WTC11 (cell line): ENCODE results near the gene VPS8. TPM values are rescaled to one million over a fixed set of nuclear protein-coding genes. Genes with fewer than 3 reads are reported as not detected.
A peak's percentile ranks its signal among the peaks of the same experiment; 100 is the strongest.

Experiments used
- ATAC-seq: fragments of 200-7000 bp; cut with Tn5 transposase; 2 replicates; pipeline ENCODE4 v1.10.0; 2021; ENCODE audit warnings: mild to moderate bottlenecking, moderate library complexity
- CTCF ChIA-PET: fragments of 300-600 bp; sonication (Branson Sonifier 250); formaldehyde crosslinking; loops from one replicate; lab custom pipeline; 2021; ENCODE audit warnings: antibody characterized with exemption; lab: Charles Lee
- POLR2A ChIA-PET: fragments of 350-600 bp; sonication (Branson Sonifier 250); formaldehyde crosslinking; loops from one replicate; lab custom pipeline; 2021; ENCODE audit warnings: antibody characterized with exemption; lab: Charles Lee
- DNase-seq: peaks from one replicate; pipeline ENCODE4 v3.0.0; 2021; ENCODE audit warnings: low spot score
- H3K27ac Mint-ChIP-seq: 2 replicates; pipeline ENCODE4 v1.8.0; 2021; ENCODE audit warnings: mixed read lengths
- H3K27me3 Mint-ChIP-seq: 2 replicates; pipeline ENCODE4 v1.8.0; 2021; ENCODE audit warnings: low read depth, mild to moderate bottlenecking, moderate library complexity, mixed read lengths
- H3K36me3 Mint-ChIP-seq: 2 replicates; pipeline ENCODE4 v1.8.0; 2021; ENCODE audit warnings: mixed read lengths
- H3K4me1 Mint-ChIP-seq: 2 replicates; pipeline ENCODE4 v1.8.0; 2022; ENCODE audit warnings: mixed read lengths
- H3K4me3 Mint-ChIP-seq: 2 replicates; pipeline ENCODE4 v1.8.0; 2021; ENCODE audit warnings: mild to moderate bottlenecking, moderate library complexity, mixed read lengths
- H3K9me3 Mint-ChIP-seq: 2 replicates; pipeline ENCODE4 v1.8.0; 2021; ENCODE audit warnings: mixed read lengths
- HMGA2 ChIP-seq: fragments of 250-450 bp; sonication (Bioruptor Pico); IDR thresholded peaks from 2 replicates; pipeline ENCODE4 v1.4.0; 2021; ENCODE audit warnings: mild to moderate bottlenecking, moderate library complexity
- JAZF1 ChIP-seq: fragments of 250-450 bp; sonication (Bioruptor Pico); IDR thresholded peaks from 2 replicates; pipeline ENCODE4 v1.9.0; 2021; ENCODE audit warnings: moderate library complexity, mild to moderate bottlenecking, inconsistent platforms
- JUN ChIP-seq: sonication (generic); formaldehyde crosslinking; IDR thresholded peaks from 2 replicates; pipeline ENCODE4 v1.8.0; 2023; ENCODE audit warnings: mild to moderate bottlenecking, missing genetic modification reagents
- MYBL2 ChIP-seq: sonication (generic); formaldehyde crosslinking; IDR thresholded peaks from 2 replicates; pipeline ENCODE4 v1.8.1; 2023; ENCODE audit warnings: mild to moderate bottlenecking, moderate library complexity, missing genetic modification reagents
- NR1H2 ChIP-seq: sonication (generic); formaldehyde crosslinking; IDR thresholded peaks from 2 replicates; pipeline ENCODE4 v1.9.0; 2021; ENCODE audit warnings: mild to moderate bottlenecking, moderate library complexity, missing genetic modification reagents
- NR2C2 ChIP-seq: sonication (generic); formaldehyde crosslinking; IDR thresholded peaks from 2 replicates; pipeline ENCODE4 v1.8.0; 2022; ENCODE audit warnings: mild to moderate bottlenecking, missing genetic modification reagents
- PRDM15 ChIP-seq: sonication (generic); formaldehyde crosslinking; IDR thresholded peaks from 2 replicates; pipeline ENCODE4 v1.8.0; 2022; ENCODE audit warnings: missing genetic modification reagents
- SMAD4 ChIP-seq: sonication (generic); formaldehyde crosslinking; IDR thresholded peaks from 2 replicates; pipeline ENCODE4 v1.8.0; 2022; ENCODE audit warnings: mild to moderate bottlenecking, missing genetic modification reagents
- SOX15 ChIP-seq: fragments of 250-450 bp; sonication (Bioruptor Pico); IDR thresholded peaks from 2 replicates; pipeline ENCODE4 v1.9.0; 2021; ENCODE audit warnings: mild to moderate bottlenecking
- SP1 ChIP-seq: sonication (generic); formaldehyde crosslinking; conservative IDR thresholded peaks from 2 replicates; pipeline ENCODE4 v1.8.1; 2022; ENCODE audit warnings: missing genetic modification reagents
- TCF7 ChIP-seq: sonication (generic); formaldehyde crosslinking; IDR thresholded peaks from 2 replicates; pipeline ENCODE4 v1.8.0; 2022; ENCODE audit warnings: mild to moderate bottlenecking, low read depth, missing genetic modification reagents, moderate library complexity
- TP53 ChIP-seq: sonication (generic); formaldehyde crosslinking; IDR thresholded peaks from 2 replicates; pipeline ENCODE4 v1.8.1; 2023; ENCODE audit warnings: mild to moderate bottlenecking, missing genetic modification reagents
- ZNF396 ChIP-seq: fragments of 250-450 bp; sonication (Bioruptor Pico); IDR thresholded peaks from 2 replicates; pipeline ENCODE4 v1.8.0; 2021; ENCODE audit warnings: mild to moderate bottlenecking, moderate library complexity, borderline replicate concordance
- total RNA-seq: library from RNA; stranded (reverse); gene quantifications from 3 replicates; pipeline ENCODE4 v1.2.3, GENCODE V29; 2021
- TF ChIP-seq, protein P1 (sequence below): fragments of 250-450 bp; sonication (Bioruptor Pico); conservative IDR thresholded peaks from 2 replicates; pipeline ENCODE4 v1.9.0; 2021; ENCODE audit warnings: mild to moderate bottlenecking
- TF ChIP-seq, protein P2 (sequence below): sonication (generic); formaldehyde crosslinking; IDR thresholded peaks from 2 replicates; pipeline ENCODE4 v1.8.0; 2023; ENCODE audit warnings: mild to moderate bottlenecking, missing genetic modification reagents

The VPS8 gene
- total RNA-seq, 1 experiment from 2014 or later: 44.9 TPM

DNA sequence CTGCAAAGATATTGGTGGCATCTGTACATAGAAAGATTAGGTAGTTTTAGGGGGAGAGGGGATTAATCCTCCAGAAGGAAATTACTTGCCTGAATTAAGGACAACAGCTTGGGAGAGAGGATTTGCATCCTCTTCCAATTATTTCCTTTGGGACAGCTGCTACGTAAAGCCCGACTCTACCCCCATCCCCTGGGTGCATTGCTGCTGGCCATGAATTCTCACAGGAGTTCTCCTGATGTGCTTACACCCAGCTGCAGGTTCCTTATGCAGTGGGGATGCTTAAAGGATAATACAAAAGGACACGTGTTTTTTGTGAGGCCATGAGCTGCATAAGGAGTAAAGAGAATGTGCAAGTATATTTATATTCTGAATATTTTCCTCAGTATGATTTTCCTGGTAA lies 132.3 kb downstream of the VPS8 start:
- DNase-seq (no peak), ATAC-seq (no peak)
- ChIA-PET CTCF (no interaction called here), POLR2A (no interaction called here)
- H3K27ac Mint-ChIP-seq: peak overlapping the region; percentile 13; the same call in 1 of the 2 replicates
- H3K27me3 Mint-ChIP-seq: no peaks in the 10 kb centered on the region
- TF ChIP-seq TCF7: no peak
- TF ChIP-seq HMGA2 (CRISPR knock-in tag): no peak
- TF ChIP-seq, protein P1, sequence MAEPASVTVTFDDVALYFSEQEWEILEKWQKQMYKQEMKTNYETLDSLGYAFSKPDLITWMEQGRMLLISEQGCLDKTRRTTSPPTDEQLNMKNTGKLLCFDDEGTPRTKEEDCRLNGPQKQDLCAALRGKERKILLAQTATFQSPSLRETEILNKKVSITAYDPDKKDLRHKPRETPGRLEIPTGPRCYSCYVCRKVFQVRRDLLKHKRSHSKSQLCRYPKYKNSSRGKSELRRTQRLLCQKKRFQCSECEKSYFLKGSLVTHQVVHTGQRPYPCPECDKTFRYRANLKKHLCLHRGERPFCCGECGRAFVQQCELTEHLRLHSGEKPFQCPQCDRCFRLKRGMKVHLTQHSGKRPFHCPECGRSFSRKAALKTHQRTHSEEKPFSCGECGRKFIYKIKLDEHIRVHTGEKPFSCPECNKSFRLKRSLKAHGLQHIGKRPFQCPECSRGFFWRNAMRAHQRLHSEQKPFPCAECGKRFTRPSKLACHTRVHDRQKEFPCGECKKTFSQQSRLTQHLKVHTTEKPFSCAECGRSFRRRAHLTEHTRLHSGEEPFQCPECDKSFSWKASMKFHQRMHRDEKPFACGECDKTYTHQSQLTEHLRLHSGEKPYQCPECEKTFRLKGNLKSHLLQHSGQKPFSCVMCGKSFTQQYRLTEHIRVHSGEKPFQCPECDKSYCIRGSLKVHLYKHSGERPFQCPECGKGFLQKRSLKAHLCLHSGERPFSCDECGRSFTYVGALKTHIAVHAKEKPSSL (CRISPR knock-in tag): no peak
- no peak for TF ChIP-seq ZNF396
- TF ChIP-seq, protein P2, sequence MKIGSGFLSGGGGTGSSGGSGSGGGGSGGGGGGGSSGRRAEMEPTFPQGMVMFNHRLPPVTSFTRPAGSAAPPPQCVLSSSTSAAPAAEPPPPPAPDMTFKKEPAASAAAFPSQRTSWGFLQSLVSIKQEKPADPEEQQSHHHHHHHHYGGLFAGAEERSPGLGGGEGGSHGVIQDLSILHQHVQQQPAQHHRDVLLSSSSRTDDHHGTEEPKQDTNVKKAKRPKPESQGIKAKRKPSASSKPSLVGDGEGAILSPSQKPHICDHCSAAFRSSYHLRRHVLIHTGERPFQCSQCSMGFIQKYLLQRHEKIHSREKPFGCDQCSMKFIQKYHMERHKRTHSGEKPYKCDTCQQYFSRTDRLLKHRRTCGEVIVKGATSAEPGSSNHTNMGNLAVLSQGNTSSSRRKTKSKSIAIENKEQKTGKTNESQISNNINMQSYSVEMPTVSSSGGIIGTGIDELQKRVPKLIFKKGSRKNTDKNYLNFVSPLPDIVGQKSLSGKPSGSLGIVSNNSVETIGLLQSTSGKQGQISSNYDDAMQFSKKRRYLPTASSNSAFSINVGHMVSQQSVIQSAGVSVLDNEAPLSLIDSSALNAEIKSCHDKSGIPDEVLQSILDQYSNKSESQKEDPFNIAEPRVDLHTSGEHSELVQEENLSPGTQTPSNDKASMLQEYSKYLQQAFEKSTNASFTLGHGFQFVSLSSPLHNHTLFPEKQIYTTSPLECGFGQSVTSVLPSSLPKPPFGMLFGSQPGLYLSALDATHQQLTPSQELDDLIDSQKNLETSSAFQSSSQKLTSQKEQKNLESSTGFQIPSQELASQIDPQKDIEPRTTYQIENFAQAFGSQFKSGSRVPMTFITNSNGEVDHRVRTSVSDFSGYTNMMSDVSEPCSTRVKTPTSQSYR (CRISPR knock-in tag): no peak
- no peak for TF ChIP-seq TP53 (CRISPR knock-in tag)
- no peak for TF ChIP-seq SP1 (CRISPR knock-in tag)
- H3K9me3 Mint-ChIP-seq: no peaks in the 10 kb centered on the region
- peaks cover 25% of the 10 kb centered on the region for H3K4me1 Mint-ChIP-seq
- H3K4me3 Mint-ChIP-seq: no peak overlapping the region
- H3K36me3 Mint-ChIP-seq: peaks cover 3% of the 10 kb centered on the region

GRCh38 chr3:184945886-184946625 lies 134.1 kb downstream of the VPS8 start:
- Mint-ChIP-seq H3K4me1 (peaks cover 27% of the 10 kb centered on the region), H3K9me3 (no peaks in the 10 kb centered on the region), H3K27ac (peak overlapping the region; percentile 21; the same call in 1 of the 2 replicates), H3K36me3 (peaks cover 7% of the 10 kb centered on the region), H3K27me3 (no peaks in the 10 kb centered on the region), H3K4me3 (no peak overlapping the region)
- no peak for TF ChIP-seq PRDM15 (CRISPR knock-in tag)
- no peak for TF ChIP-seq MYBL2
- TF ChIP-seq JUN (CRISPR knock-in tag): no peak
- TF ChIP-seq TP53 (CRISPR knock-in tag): no peak
- TF ChIP-seq SOX15 (CRISPR knock-in tag): no peak
- no peak for TF ChIP-seq SMAD4 (CRISPR knock-in tag)
- TF ChIP-seq JAZF1 (CRISPR knock-in tag): no peak
- no peak for TF ChIP-seq NR1H2 (CRISPR knock-in tag)
- ChIA-PET CTCF (interaction anchor here (0.6 kb wide), 1 partner anchor 38 kb away, joined by 3 read pairs; no protein-coding TSS in a partner anchor), POLR2A (no interaction called here)
- ATAC-seq: no peak
- no peak for DNase-seq

GRCh38 chr3:184946917-184947316 lies 135.0 kb downstream of the VPS8 start:
- CTCF ChIA-PET: interaction anchor here (0.6 kb wide), 1 partner anchor 37 kb away, joined by 3 read pairs; no protein-coding TSS in a partner anchor
- TF ChIP-seq ZNF396: no peak
- no peak for TF ChIP-seq NR2C2 (CRISPR knock-in tag)

More at GRCh38 chr3:184946917-184947316, 135.0 kb downstream of the VPS8 start:
- Mint-ChIP-seq H3K4me3 (no peak overlapping the region), H3K4me1 (peaks cover 21% of the 10 kb centered on the region), H3K27me3 (no peaks in the 10 kb centered on the region), H3K9me3 (no peaks in the 10 kb centered on the region), H3K36me3 (peaks cover 7% of the 10 kb centered on the region), H3K27ac (peak overlapping the region; percentile 21; the same call in 1 of the 2 replicates)
- no peak for DNase-seq
- POLR2A ChIA-PET: no interaction called here
- ATAC-seq: no peak
